Natural killer cell (primary cell): ENCODE data around the gene EHD4. TPM values are rescaled to one million over a fixed set of nuclear protein-coding genes. Genes with fewer than 3 reads are reported as not detected.

Source experiments
- ATAC-seq, 3 donors: fragments of 150-1000 bp in 2 of 3; fragments of 200-7000 bp in 1 of 3; cut with Tn5 transposase; 1 replicate in 1 of 3; 2 replicates in 2 of 3; pipeline ENCODE4 v1.10.0; 2021; ENCODE audit warnings: mild to moderate bottlenecking in 2 of 3, moderate library complexity in 2 of 3
- DNase-seq, 2 donors: peaks; one replicate each; pipeline versions ENCODE4 v3.0.0 to v3.0.0-alpha.2; 2013 to 2021; ENCODE audit warnings: mixed read lengths in 1 of 2
- H3K27ac ChIP-seq: one replicate; pipeline ENCODE4 v1.5.1; 2013; ENCODE audit warnings: mild to moderate bottlenecking, low read length
- H3K27me3 ChIP-seq: one replicate; pipeline ENCODE4 v1.6.1; 2013; ENCODE audit warnings: low read length; ENCODE audit not compliant: control insufficient read depth, insufficient read depth
- H3K36me3 ChIP-seq: one replicate; pipeline ENCODE4 v1.6.1; 2013; ENCODE audit warnings: low read length; ENCODE audit not compliant: control insufficient read depth, insufficient read depth
- H3K4me1 ChIP-seq: one replicate; pipeline ENCODE4 v1.6.1; 2013; ENCODE audit warnings: low read length; ENCODE audit not compliant: control insufficient read depth, insufficient read depth
- H3K4me3 ChIP-seq: one replicate; pipeline ENCODE4 v1.5.1; 2013; ENCODE audit warnings: low read length
- H3K9me3 ChIP-seq: one replicate; pipeline ENCODE4 v1.6.1; 2013; ENCODE audit warnings: low read length; ENCODE audit not compliant: control insufficient read depth, insufficient read depth
- H3K27ac Mint-ChIP-seq, 2 donors: one replicate each; pipeline ENCODE4 v1.8.0; 2022; ENCODE audit warnings: mild to moderate bottlenecking in 2 of 2, mixed read lengths in 2 of 2, moderate library complexity in 1 of 2
- H3K27me3 Mint-ChIP-seq, 2 donors: one replicate each; pipeline ENCODE4 v1.8.0; 2022; ENCODE audit warnings: low read depth in 2 of 2, mixed read lengths in 2 of 2
- H3K36me3 Mint-ChIP-seq: one replicate; pipeline ENCODE4 v1.8.0; 2022; ENCODE audit warnings: mixed read lengths
- H3K4me1 Mint-ChIP-seq, 2 donors: one replicate each; pipeline ENCODE4 v1.8.0; 2022; ENCODE audit warnings: mixed read lengths in 2 of 2
- H3K4me3 Mint-ChIP-seq: one replicate; pipeline ENCODE4 v1.8.0; 2022; ENCODE audit warnings: mild to moderate bottlenecking, moderate library complexity, mixed read lengths
- H3K9me3 Mint-ChIP-seq, 2 donors: one replicate each; pipeline ENCODE4 v1.8.0; 2022; ENCODE audit warnings: mixed read lengths in 2 of 2
- WGBS: methylation state at CpG from one replicate; pipeline ENCODE4 v1.1.7; 2013; ENCODE audit warnings: missing lambda C conversion rate; ENCODE audit not compliant: insufficient coverage; 5-methylcytosine and 5-hydroxymethylcytosine counted together
- intact Hi-C: fragments of 100-400 bp; cut with micrococcal nuclease; formaldehyde crosslinking; loops from one replicate; pipeline ENCODE4 v1.14.2; 2022
- total RNA-seq, 4 donors: library from RNA; stranded (reverse); fragments of 120-200 nt in 1 of 4; gene quantifications; one replicate each; pipeline versions ENCODE4 v1.2.3 to v1.2.4, GENCODE V29; 2013 to 2022
- TF ChIP-seq, protein P1 (sequence below): fragments of 200-600 bp; IDR thresholded peaks from one replicate; pipeline ENCODE4 v1.8.0; 2022; ENCODE audit warnings: antibody characterized with exemption

The EHD4 gene
- total RNA-seq, 3 donors from 2014 or later (not counting 1 experiment from before 2014, with no cell fraction given) = 28.4 to 34.6 (median 31.7) TPM

DNA sequence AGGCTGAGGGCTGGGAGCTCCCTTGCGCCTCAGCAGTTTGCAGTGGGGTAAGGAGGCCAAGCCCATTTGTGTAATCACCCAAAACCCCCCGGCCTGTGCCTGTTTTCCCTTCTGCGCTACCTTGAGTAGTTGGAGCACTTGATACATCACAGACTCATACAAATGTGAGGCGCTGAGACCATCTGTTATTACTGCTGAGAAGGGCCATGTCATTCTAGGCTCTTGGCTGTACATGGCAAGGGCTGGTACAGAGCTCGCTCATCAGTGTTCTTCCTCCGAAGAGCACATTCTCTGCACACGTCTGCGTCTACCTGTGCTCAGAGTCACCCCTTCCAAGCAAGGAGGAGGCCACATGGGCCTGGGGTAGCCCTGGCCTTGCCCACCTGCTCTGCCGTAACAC lies 124.4 kb downstream of the EHD4 start:
- DNase-seq (no peak), ATAC-seq (no peak)
- peaks cover 5% of the 10 kb centered on the region for H3K36me3 Mint-ChIP-seq
- H3K4me3 Mint-ChIP-seq = no peak overlapping the region
- H3K27ac ChIP-seq = no peak overlapping the region
- H3K4me3 ChIP-seq = no peak overlapping the region
- no peaks in the 10 kb centered on the region for H3K27me3 Mint-ChIP-seq
- no peaks in the 10 kb centered on the region for H3K4me1 Mint-ChIP-seq
- H3K36me3 ChIP-seq = peaks cover 25% of the 10 kb centered on the region
- TF ChIP-seq, protein P1, sequence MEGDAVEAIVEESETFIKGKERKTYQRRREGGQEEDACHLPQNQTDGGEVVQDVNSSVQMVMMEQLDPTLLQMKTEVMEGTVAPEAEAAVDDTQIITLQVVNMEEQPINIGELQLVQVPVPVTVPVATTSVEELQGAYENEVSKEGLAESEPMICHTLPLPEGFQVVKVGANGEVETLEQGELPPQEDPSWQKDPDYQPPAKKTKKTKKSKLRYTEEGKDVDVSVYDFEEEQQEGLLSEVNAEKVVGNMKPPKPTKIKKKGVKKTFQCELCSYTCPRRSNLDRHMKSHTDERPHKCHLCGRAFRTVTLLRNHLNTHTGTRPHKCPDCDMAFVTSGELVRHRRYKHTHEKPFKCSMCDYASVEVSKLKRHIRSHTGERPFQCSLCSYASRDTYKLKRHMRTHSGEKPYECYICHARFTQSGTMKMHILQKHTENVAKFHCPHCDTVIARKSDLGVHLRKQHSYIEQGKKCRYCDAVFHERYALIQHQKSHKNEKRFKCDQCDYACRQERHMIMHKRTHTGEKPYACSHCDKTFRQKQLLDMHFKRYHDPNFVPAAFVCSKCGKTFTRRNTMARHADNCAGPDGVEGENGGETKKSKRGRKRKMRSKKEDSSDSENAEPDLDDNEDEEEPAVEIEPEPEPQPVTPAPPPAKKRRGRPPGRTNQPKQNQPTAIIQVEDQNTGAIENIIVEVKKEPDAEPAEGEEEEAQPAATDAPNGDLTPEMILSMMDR = no peak
- H3K27ac Mint-ChIP-seq = no peak overlapping the region
- no peaks in the 10 kb centered on the region for H3K9me3 ChIP-seq
- WGBS = 95% methylated on average over 9 of the region's 9 CpGs
- H3K27me3 ChIP-seq = no peaks in the 10 kb centered on the region
- H3K4me1 ChIP-seq = no peaks in the 10 kb centered on the region
- no peaks in the 10 kb centered on the region for H3K9me3 Mint-ChIP-seq
- intact Hi-C loops = no loop called here

DNA sequence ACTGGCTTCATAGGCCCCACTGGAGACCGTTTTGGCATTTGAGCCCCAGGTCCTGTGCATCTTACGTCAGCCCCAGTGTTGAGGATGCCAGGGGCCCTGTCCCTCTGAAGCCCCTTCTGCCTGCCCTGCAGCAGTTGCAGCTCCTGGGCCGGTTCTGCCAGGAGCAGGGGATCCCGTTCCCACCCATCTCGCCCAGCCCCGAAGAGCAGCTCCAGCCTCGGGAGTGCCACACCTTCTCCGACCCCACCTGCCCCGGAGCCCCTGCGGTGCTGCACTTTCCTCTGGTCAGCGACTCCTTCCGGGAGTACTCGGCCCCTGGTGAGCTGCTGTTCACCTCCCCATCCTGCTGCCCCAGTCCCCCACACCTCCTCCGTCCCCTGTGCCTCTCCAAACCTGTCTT lies 125.2 kb downstream of the EHD4 start:
- Mint-ChIP-seq H3K27ac (no peak overlapping the region), H3K9me3 (no peaks in the 10 kb centered on the region), H3K4me1 (no peaks in the 10 kb centered on the region), H3K36me3 (peaks cover 5% of the 10 kb centered on the region), H3K27me3 (no peaks in the 10 kb centered on the region), H3K4me3 (no peak overlapping the region)
- DNase-seq (no peak), ATAC-seq (no peak)
- TF ChIP-seq, protein P1 = no peak
- WGBS = 95% methylated on average over 14 of the region's 14 CpGs
- Histone ChIP-seq H3K27ac (no peak overlapping the region), H3K4me3 (no peak overlapping the region), H3K36me3 (peaks cover 25% of the 10 kb centered on the region), H3K27me3 (no peaks in the 10 kb centered on the region), H3K9me3 (no peaks in the 10 kb centered on the region), H3K4me1 (no peaks in the 10 kb centered on the region)
- intact Hi-C loops = no loop called here

Other genes with a start within 250 kb of the EHD4 start
- gene MAPKBP1, start 198.1 kb downstream of the EHD4 start, total RNA-seq = 10 to 100 TPM; 44.8 to 55.4 (median 49.0) TPM
- 10 to 100 TPM; 20.3 to 36.4 (median 28.7) TPM for gene JMJD7, start 144.5 kb downstream of the EHD4 start, total RNA-seq
- gene PLA2G4B, start 133.7 kb downstream of the EHD4 start, total RNA-seq = 10 to 100 TPM; 15.2 to 17.5 (median 17.4) TPM
- 1 to 10 TPM; 4.1 to 6.0 (median 5.2) TPM for gene SPTBN5, start 78.5 kb downstream of the EHD4 start, total RNA-seq
- not detected for gene PLA2G4E, start 48.5 kb upstream of the EHD4 start, total RNA-seq
- not detected for gene PLA2G4D, start 122.0 kb upstream of the EHD4 start, total RNA-seq
- not detected for gene PLA2G4F, start 184.1 kb upstream of the EHD4 start, total RNA-seq
- gene VPS39, start 235.7 kb upstream of the EHD4 start, total RNA-seq = 100 to 1,000 TPM; 104 to 115 (median 112) TPM